Heart left ventricle (tissue), 13 donors: ENCODE results near the gene STX11.

Experiments used
- CTCF ChIP-seq, 12 donors: fragments of 200-600 bp; sonication (generic) in 4 of 12; IDR thresholded peaks; one replicate each; pipeline versions ENCODE4 v1.5.0 to v1.8.0; 2018 to 2022; ENCODE audit warnings: antibody characterized with exemption in 12 of 12, mild to moderate bottlenecking in 5 of 12
- POLR2A ChIP-seq, 2 donors: fragments of 450-650 bp; IDR thresholded peaks; one replicate each; pipeline ENCODE4 v1.6.1; 2017; ENCODE audit warnings: antibody characterized with exemption in 2 of 2, mild to moderate bottlenecking in 2 of 2, moderate library complexity in 2 of 2
- donor health status: ischemic (EF 13 %, LVEDD 7.1; RV severe dilation, severe dysfunction).
- donor health status: DM: no; HTN: yes; CAD: no.
- donor health status: DM: no; HTN: no; CAD: no.
- donor health status: ischemic (EF 25% LVEDD 6.9; RV normal size, moderate dysfunction).
- donor health status: ischemic (EF 25% LVEDD 5.7; RV mildly dilated, moderate dysfunction).
- donor health status: ischemic (EF 35%, LVEDD 5.7; RV mildly dilated, moderate dysfunction).
- donor health status: nonischemic (EF 11% LVEDD 7.7; RV severe dilation, severe dysfunction).
- donor health status: DM: yes; HTN: yes; CAD: no.
- donor health status: PGD.
- donor health status: ischemic (EF 29% LVEDD 5.4; RV normal size, mild dysfunction).
- donor health status: nonischemic (EF 23%, LVEDD 6.1; RV moderate dilation, normal function).

GRCh38 chr6:144104488-144104887 is 45.8 kb upstream of the STX11 start:
- TF ChIP-seq CTCF (IDR thresholded peaks at IDR 0.05) (no peak), POLR2A (IDR thresholded peaks at IDR 0.05) (no peak)
